Osteocyte (in vitro differentiated cells): ENCODE results near the gene TAMALIN. TPM values are rescaled to one million over a fixed set of nuclear protein-coding genes. Genes with fewer than 3 reads are reported as not detected.

Experiments used
- DNase-seq: peaks from one replicate; pipeline ENCODE4 v3.0.0; 2021; ENCODE audit warnings: mixed read lengths; ENCODE audit not compliant: unreplicated experiment; ENCODE audit errors: extremely low spot score
- H3K27ac Mint-ChIP-seq: one replicate; pipeline ENCODE4 v1.8.0; 2021; ENCODE audit warnings: mild to moderate bottlenecking, mixed read lengths; ENCODE audit not compliant: unreplicated experiment
- H3K27me3 Mint-ChIP-seq: one replicate; pipeline ENCODE4 v1.8.0; 2021; ENCODE audit warnings: mixed read lengths; ENCODE audit not compliant: unreplicated experiment
- H3K36me3 Mint-ChIP-seq: one replicate; pipeline ENCODE4 v1.8.0; 2021; ENCODE audit warnings: mixed read lengths; ENCODE audit not compliant: unreplicated experiment
- H3K4me1 Mint-ChIP-seq: one replicate; pipeline ENCODE4 v1.8.0; 2021; ENCODE audit warnings: mixed read lengths; ENCODE audit not compliant: unreplicated experiment
- H3K4me3 Mint-ChIP-seq: one replicate; pipeline ENCODE4 v1.8.0; 2021; ENCODE audit warnings: mild to moderate bottlenecking, moderate library complexity, mixed read lengths; ENCODE audit not compliant: unreplicated experiment
- H3K9me3 Mint-ChIP-seq: one replicate; pipeline ENCODE4 v1.8.0; 2021; ENCODE audit warnings: mixed read lengths; ENCODE audit not compliant: unreplicated experiment
- CTCF ChIP-seq: fragments of 200-600 bp; sonication (generic); IDR thresholded peaks from 2 replicates; pipeline ENCODE4 v1.5.0; 2021; ENCODE audit warnings: antibody characterized with exemption, mild to moderate bottlenecking, moderate library complexity
- total RNA-seq: library from RNA; stranded (reverse); gene quantifications from 2 replicates; pipeline ENCODE4 v1.2.1, GENCODE V29; 2021

Gene TAMALIN
- total RNA-seq, 1 donor from 2014 or later, result 25.5 TPM

GRCh38 chr12:51970904-51971646 lies 35.7 kb upstream of the TAMALIN start:
- H3K4me1 Mint-ChIP-seq, result peaks cover 45% of the 10 kb centered on the region

GRCh38 chr12:51971679-51972421 lies 34.9 kb upstream of the TAMALIN start:
- no peak for TF ChIP-seq CTCF
- no peak for DNase-seq
- H3K9me3 Mint-ChIP-seq, result no peaks in the 10 kb centered on the region
- no peaks in the 10 kb centered on the region for H3K27me3 Mint-ChIP-seq
- H3K4me1 Mint-ChIP-seq, result peaks cover 47% of the 10 kb centered on the region
- peaks cover 15% of the 10 kb centered on the region for H3K36me3 Mint-ChIP-seq
- H3K27ac Mint-ChIP-seq, result peak overlapping the region; percentile 75
- no peak overlapping the region for H3K4me3 Mint-ChIP-seq

More at GRCh38 chr12:51970904-51971646, 35.7 kb upstream of the TAMALIN start:
- Mint-ChIP-seq H3K27me3 (no peaks in the 10 kb centered on the region), H3K27ac (peak overlapping the region; percentile 75), H3K9me3 (no peaks in the 10 kb centered on the region), H3K36me3 (peaks cover 7% of the 10 kb centered on the region), H3K4me3 (peak overlapping the region; percentile 43)
- no peak for DNase-seq
- peak; percentile 66 for TF ChIP-seq CTCF

- H3K27me3 Mint-ChIP-seq, result no peaks in the 10 kb centered on the region
- no peak for DNase-seq
- peaks cover 48% of the 10 kb centered on the region for H3K4me1 Mint-ChIP-seq
- TF ChIP-seq CTCF, result no peak
- no peak overlapping the region for H3K4me3 Mint-ChIP-seq
- H3K36me3 Mint-ChIP-seq, result peaks cover 16% of the 10 kb centered on the region
- H3K9me3 Mint-ChIP-seq, result no peaks in the 10 kb centered on the region
- peak overlapping the region; percentile 75 for H3K27ac Mint-ChIP-seq
These were observed 34.3 kb upstream of the TAMALIN start for GRCh38 chr12:51972422-51972812.

GRCh38 chr12:51972849-51973273 lies 33.9 kb upstream of the TAMALIN start:
- H3K4me3 Mint-ChIP-seq, result no peak overlapping the region
- H3K36me3 Mint-ChIP-seq, result peaks cover 18% of the 10 kb centered on the region
- no peaks in the 10 kb centered on the region for H3K9me3 Mint-ChIP-seq
- no peak for TF ChIP-seq CTCF
- DNase-seq, result no peak
- H3K27me3 Mint-ChIP-seq, result no peaks in the 10 kb centered on the region
- H3K4me1 Mint-ChIP-seq, result peaks cover 48% of the 10 kb centered on the region
- no peak overlapping the region for H3K27ac Mint-ChIP-seq

- H3K4me1 Mint-ChIP-seq, result peaks cover 48% of the 10 kb centered on the region
- no peaks in the 10 kb centered on the region for H3K9me3 Mint-ChIP-seq
- no peak for DNase-seq
- H3K27me3 Mint-ChIP-seq, result no peaks in the 10 kb centered on the region
- no peak for TF ChIP-seq CTCF
- H3K4me3 Mint-ChIP-seq, result no peak overlapping the region
- peaks cover 19% of the 10 kb centered on the region for H3K36me3 Mint-ChIP-seq
- no peak overlapping the region for H3K27ac Mint-ChIP-seq
These were observed 33.2 kb upstream of the TAMALIN start for GRCh38 chr12:51973560-51973959.
